ENCODE results near the gene RBFOX1. TPM values are rescaled to one million over a fixed set of nuclear protein-coding genes. Genes with fewer than 3 reads are reported as not detected.

RBFOX1 gene
- polyA plus RNA-seq, 1 of the 3 experiments (the other 2 are of a cell fraction): not detected

- DNase-seq: no peak
- no peaks in the 10 kb centered on the region for H3K9me2 ChIP-seq
- no peak overlapping the region for H3K4me2 ChIP-seq
- TF ChIP-seq MAX (IDR thresholded peaks at IDR 0.05; ENCODE audit: low read depth) (no peak), CTCF (IDR thresholded peaks at IDR 0.05) (no peak), REST (IDR thresholded peaks at IDR 0.05; ENCODE audit: low read depth, low read length) (no peak), NFIC (IDR thresholded peaks at IDR 0.05; ENCODE audit: borderline replicate concordance) (no peak)
- H3K79me2 ChIP-seq (ENCODE audit: insufficient read depth): no peaks in the 10 kb centered on the region
- no peak overlapping the region for H3K9ac ChIP-seq
- no peaks in the 10 kb centered on the region for H4K20me1 ChIP-seq (ENCODE audit: insufficient read depth)
- H3K27me3 ChIP-seq (ENCODE audit: insufficient read depth): no peaks in the 10 kb centered on the region
- H3K36me3 ChIP-seq (replicated peaks in 1 of 2; ENCODE audit: control insufficient read depth in 1 of 2, insufficient read depth in 2 of 2, low read length in 1 of 2): no peaks in the 10 kb centered on the region
- no peak overlapping the region for H3K27ac ChIP-seq (ENCODE audit: low read depth in 2 of 2, low read length in 1 of 2)
- H3K9me3 ChIP-seq: no peaks in the 10 kb centered on the region
- ChIA-PET POLR2A (no interaction called here), CTCF (no interaction called here)
- no peaks in the 10 kb centered on the region for H3K4me1 ChIP-seq (ENCODE audit: control insufficient read depth in 1 of 2, insufficient read depth in 2 of 2, low read depth in 1 of 2, low read length in 1 of 2)
- no peaks in the 10 kb centered on the region for H3F3A ChIP-seq (replicated peaks; ENCODE audit: insufficient read depth)
- no peak overlapping the region for H2AFZ ChIP-seq (ENCODE audit: low read depth)
- 5% methylated on average over 1 of the region's 1 CpG for WGBS (ENCODE audit: low lambda C conversion rate)
- no peak overlapping the region for H3K4me3 ChIP-seq (ENCODE audit: low read depth in 2 of 2, low read length in 1 of 2)
These were observed 4.1 kb downstream of the RBFOX1 start for GRCh38 chr16:7336742-7337141.

- Histone ChIP-seq H4K20me1 (ENCODE audit: insufficient read depth) (no peaks in the 10 kb centered on the region), H3K9me2 (no peaks in the 10 kb centered on the region), H3K9ac (no peak overlapping the region), H2AFZ (ENCODE audit: low read depth) (no peak overlapping the region), H3K79me2 (ENCODE audit: insufficient read depth) (no peaks in the 10 kb centered on the region), H3K4me2 (no peak overlapping the region), H3K4me3 (ENCODE audit: low read depth in 2 of 2, low read length in 1 of 2) (no peak overlapping the region), H3K4me1 (ENCODE audit: control insufficient read depth in 1 of 2, insufficient read depth in 2 of 2, low read depth in 1 of 2, low read length in 1 of 2) (no peaks in the 10 kb centered on the region), H3K9me3 (no peaks in the 10 kb centered on the region), H3K27me3 (ENCODE audit: insufficient read depth) (no peaks in the 10 kb centered on the region), H3F3A (replicated peaks; ENCODE audit: insufficient read depth) (no peaks in the 10 kb centered on the region), H3K27ac (ENCODE audit: low read depth in 2 of 2, low read length in 1 of 2) (no peak overlapping the region), H3K36me3 (replicated peaks in 1 of 2; ENCODE audit: control insufficient read depth in 1 of 2, insufficient read depth in 2 of 2, low read length in 1 of 2) (no peaks in the 10 kb centered on the region)
- ChIA-PET POLR2A (no interaction called here), CTCF (no interaction called here)
- 28% methylated on average over 4 of the region's 4 CpGs for WGBS (ENCODE audit: low lambda C conversion rate)
- no peak for DNase-seq
- TF ChIP-seq POLR2AphosphoS5 (IDR thresholded peaks at IDR 0.05; ENCODE audit: low read depth, low read length) (no peak), RAD21 (IDR thresholded peaks at IDR 0.05; ENCODE audit: low read length) (no peak), ZBTB33 (IDR thresholded peaks at IDR 0.05; ENCODE audit: borderline replicate concordance, low read depth) (no peak), IRF3 (IDR thresholded peaks at IDR 0.05; ENCODE audit: low read depth, low read length) (no peak), TEAD4 (IDR thresholded peaks at IDR 0.05; ENCODE audit: borderline replicate concordance, insufficient read depth) (no peak), CTCF (IDR thresholded peaks at IDR 0.05) (no peak), RCOR1 (IDR thresholded peaks at IDR 0.05; ENCODE audit: low read length) (no peak), FOSL2 (IDR thresholded peaks at IDR 0.05; ENCODE audit: borderline replicate concordance, low read depth) (no peak), FOXJ3 (CRISPR knock-in tag; IDR thresholded peaks at IDR 0.05) (no peak), GATA2 (CRISPR knock-in tag; IDR thresholded peaks at IDR 0.05) (no peak), PBX3 (IDR thresholded peaks at IDR 0.05) (no peak), JUND (IDR thresholded peaks at IDR 0.05) (no peak), NRF1 (IDR thresholded peaks at IDR 0.05; ENCODE audit: low read depth, low read length) (no peak)
These were observed 6.2 kb downstream of the RBFOX1 start for GRCh38 chr16:7338826-7339225.

Measured in SK-N-SH (cell line).